Loucy (cell line): ENCODE data around the gene EIF3A.

Source experiments
- CTCF ChIP-seq: fragments of 200-600 bp; sonication (generic); conservative IDR thresholded peaks from 2 replicates; pipeline ENCODE4 v1.5.1; 2014; ENCODE audit warnings: mild to moderate bottlenecking, antibody characterized with exemption, low read length
- EZH2phosphoT487 ChIP-seq: fragments of 200-600 bp; IDR thresholded peaks from 2 replicates; pipeline ENCODE4 v1.6.1; 2018; ENCODE audit warnings: antibody characterized with exemption, mild to moderate bottlenecking, moderate library complexity, borderline replicate concordance

- no peak for TF ChIP-seq CTCF
- no peak for TF ChIP-seq EZH2phosphoT487
These were observed 83.2 kb downstream of the EIF3A start for GRCh38 chr10:118997379-118997778.
